Measurements from ENCODE around the gene CPNE7. TPM values are rescaled to one million over a fixed set of nuclear protein-coding genes. Genes with fewer than 3 reads are reported as not detected.
A peak's percentile ranks its signal among the peaks of the same experiment; 100 is the strongest.

Gene CPNE7
- total and polyA plus RNA-seq, 2 of the 13 experiments (the other 11 are each of a cell fraction or from before 2014, with no cell fraction given) = 0.59 TPM; not detected in 1

- TF ChIP-seq NONO (IDR thresholded peaks at IDR 0.05) (no peak), NONO (CRISPR knock-in tag; conservative IDR thresholded peaks at IDR 0.05) (peak; percentile 75), PBX2 (CRISPR knock-in tag; IDR thresholded peaks at IDR 0.05) (peak; percentile 40; the same call in 1 of the 2 replicates), ZNF331 (CRISPR knock-in tag; IDR thresholded peaks at IDR 0.05) (peak; percentile 65), ARID4A (CRISPR knock-in tag; IDR thresholded peaks at IDR 0.05; ENCODE audit: borderline replicate concordance) (peak; percentile 44; the same call in 1 of the 2 replicates), IRF2 (CRISPR knock-in tag; IDR thresholded peaks at IDR 0.05) (peak; percentile 64; the same call in 1 of the 2 replicates), AKAP8 (CRISPR knock-in tag; IDR thresholded peaks at IDR 0.05) (no peak), IKZF5 (CRISPR knock-in tag; IDR thresholded peaks at IDR 0.05) (peak; percentile 53; the same call in 1 of the 2 replicates), HOXA3 (CRISPR knock-in tag; IDR thresholded peaks at IDR 0.05) (peak; percentile 47; the same call in 1 of the 2 replicates), NFYC (CRISPR knock-in tag; IDR thresholded peaks at IDR 0.05) (no peak), KMT2B (CRISPR knock-in tag; IDR thresholded peaks at IDR 0.05) (0 out of 2 replicates have a peak, but pooled peaks have one; percentile 38), TGIF2 (CRISPR knock-in tag; IDR thresholded peaks at IDR 0.05) (peak; percentile 67; the same call in 1 of the 2 replicates), MTF2 (CRISPR knock-in tag; IDR thresholded peaks at IDR 0.05; ENCODE audit: borderline replicate concordance) (no peak), DMTF1 (CRISPR knock-in tag; IDR thresholded peaks at IDR 0.05) (no peak), RARA (CRISPR knock-in tag; IDR thresholded peaks at IDR 0.05) (peak; percentile 12; the same call in 1 of the 2 replicates)
These were observed 18.5 kb upstream of the CPNE7 start (continued) for GRCh38 chr16:89556750-89557689.

Measured in HepG2 (cell line).